Endothelial cell of umbilical vein (primary cell): ENCODE data around the gene JAM2. TPM values are rescaled to one million over a fixed set of nuclear protein-coding genes. Genes with fewer than 3 reads are reported as not detected.

Experiments
- BruUV-seq: library from RNA; stranded (reverse); fragments of 400-500 nt; replicated peaks from 2 replicates; lab custom pipeline; 2021; lab: Mats Ljungman, UMichigan
- CTCF ChIA-PET: fragments of 300-600, 350-600 bp; sonication (Branson Sonifier 250); formaldehyde crosslinking; loops from one replicate; lab custom pipeline; 2021; ENCODE audit warnings: antibody characterized with exemption, inconsistent platforms; lab: Charles Lee
- POLR2A ChIA-PET: fragments of 300-600, 350-600 bp; sonication (Branson Sonifier 250); formaldehyde crosslinking; loops from one replicate; lab custom pipeline; 2021; ENCODE audit warnings: antibody characterized with exemption, inconsistent platforms; lab: Charles Lee
- DNase-seq: peaks from one replicate; pipeline ENCODE4 v3.0.0-alpha.2; 2011; ENCODE audit warnings: low read depth, low spot score
- FAIRE-seq: peaks from 2 replicates; lab custom pipeline; 2011; peaks lifted over from hg19 to GRCh38; lab: Jason Lieb, UNC
- H2AFZ ChIP-seq: 2 replicates; pipeline ENCODE4 v1.6.0; 2012; ENCODE audit warnings: low read depth, low read length, control low read depth, inconsistent platforms
- H3K27ac ChIP-seq: 2 replicates; pipeline ENCODE4 v1.5.1; 2011; ENCODE audit warnings: low read depth, mild to moderate bottlenecking, control low read depth, low read length, moderate library complexity; ENCODE audit not compliant: insufficient read depth
- H3K27me3 ChIP-seq, 2 experiments: 2 replicates each; pipeline versions ENCODE4 v1.6.0 to v1.6.1; 2011; ENCODE audit warnings: low read length in 2 of 2, mixed read lengths in 1 of 2; ENCODE audit not compliant: control insufficient read depth in 2 of 2, insufficient read depth in 2 of 2
- H3K36me3 ChIP-seq, 2 experiments: 2 replicates in 1 of 2; 3 replicates in 1 of 2; pipeline ENCODE4 v1.5.1; 2011; ENCODE audit warnings: low read length in 2 of 2, mild to moderate bottlenecking in 1 of 2, moderate library complexity in 1 of 2; ENCODE audit not compliant: control insufficient read depth in 2 of 2, insufficient read depth in 2 of 2; ENCODE audit errors: extremely low read depth in 1 of 2
- H3K4me1 ChIP-seq: 3 replicates; pipeline ENCODE4 v1.5.1; 2011; ENCODE audit warnings: mild to moderate bottlenecking, low read length; ENCODE audit not compliant: control insufficient read depth, insufficient read depth; ENCODE audit errors: extremely low read depth
- H3K4me2 ChIP-seq: 2 replicates; pipeline ENCODE4 v1.6.1; 2011; ENCODE audit warnings: low read length, control low read depth, mixed read lengths; ENCODE audit not compliant: insufficient read depth
- H3K4me3 ChIP-seq, 3 experiments: fragments of 200-600 bp in 1 of 3; sonication (generic), shearing (Covaris generic) in 1 of 3; replicated peaks in 1 of 3; 2 replicates each; pipeline ENCODE4 v1.5.1; 2011 to 2016; ENCODE audit warnings: control low read depth in 3 of 3, low read length in 3 of 3, mild to moderate bottlenecking in 2 of 3, inconsistent platforms in 1 of 3, low read depth in 1 of 3, moderate library complexity in 1 of 3; ENCODE audit not compliant: insufficient read depth in 1 of 3
- H3K79me2 ChIP-seq: 2 replicates; pipeline ENCODE4 v1.6.0; 2012; ENCODE audit warnings: low read length, inconsistent platforms; ENCODE audit not compliant: control insufficient read depth, insufficient read depth
- H3K9ac ChIP-seq: replicated peaks from 2 replicates; pipeline ENCODE3; 2011; ENCODE audit warnings: low read length, control low read depth; ENCODE audit not compliant: insufficient read depth; ENCODE audit errors: extremely low read depth
- H3K9me1 ChIP-seq: replicated peaks from 3 replicates; pipeline ENCODE4 v1.6.0; 2011; ENCODE audit warnings: mild to moderate bottlenecking, low read length; ENCODE audit not compliant: control insufficient read depth, insufficient read depth; ENCODE audit errors: extremely low read depth
- H3K9me3 ChIP-seq: replicated peaks from 2 replicates; pipeline ENCODE4 v1.5.1; 2012; ENCODE audit warnings: low read length, inconsistent platforms; ENCODE audit not compliant: control insufficient read depth, insufficient read depth
- H4K20me1 ChIP-seq: replicated peaks from 2 replicates; pipeline ENCODE3; 2011; ENCODE audit warnings: mild to moderate bottlenecking, low read length; ENCODE audit not compliant: control insufficient read depth, insufficient read depth; ENCODE audit errors: extremely low read depth
- CTCF ChIP-seq, 2 donors: IDR thresholded peaks; 1 replicate in 1 of 2; 2 replicates in 1 of 2; pipeline ENCODE4 v1.5.1; 2011; ENCODE audit warnings: low read length in 2 of 2, mild to moderate bottlenecking in 2 of 2, moderate library complexity in 2 of 2, control low read depth in 1 of 2, inconsistent platforms in 1 of 2, low read depth in 1 of 2; ENCODE audit not compliant: insufficient read depth in 1 of 2; ENCODE audit errors: extremely low read depth in 1 of 2
- EZH2 ChIP-seq: IDR thresholded peaks from 2 replicates; pipeline ENCODE4 v1.6.1; 2012; ENCODE audit warnings: borderline replicate concordance, low read depth, mild to moderate bottlenecking, moderate library complexity, low read length, inconsistent platforms; ENCODE audit not compliant: severe bottlenecking
- FOS ChIP-seq: IDR thresholded peaks from 2 replicates; pipeline ENCODE4 v1.6.1; 2011; ENCODE audit warnings: mild to moderate bottlenecking, low read length, moderate library complexity, borderline replicate concordance; ENCODE audit not compliant: insufficient read depth
- GATA2 ChIP-seq: IDR thresholded peaks from 2 replicates; pipeline ENCODE4 v1.7.0; 2011; ENCODE audit warnings: low read depth, mild to moderate bottlenecking, moderate library complexity, mixed read lengths, low read length; ENCODE audit not compliant: insufficient read length, insufficient read depth
- JUN ChIP-seq: IDR thresholded peaks from 2 replicates; pipeline ENCODE4 v1.6.1; 2011; ENCODE audit warnings: borderline replicate concordance, low read depth; ENCODE audit not compliant: insufficient read length, insufficient read depth
- MAX ChIP-seq: IDR thresholded peaks from 2 replicates; pipeline ENCODE4 v1.6.1; 2011; ENCODE audit not compliant: insufficient read depth, insufficient read length
- MYC ChIP-seq: IDR thresholded peaks from one replicate; pipeline ENCODE4 v1.6.1; 2011; ENCODE audit warnings: mild to moderate bottlenecking, low read depth, low read length
- POLR2A ChIP-seq: IDR thresholded peaks from 2 replicates; pipeline ENCODE4 v1.6.1; 2012; ENCODE audit warnings: low read depth, mild to moderate bottlenecking, control low read depth, low read length
- POLR2AphosphoS5 ChIP-seq: IDR thresholded peaks from 2 replicates; pipeline ENCODE4 v1.6.1; 2012; ENCODE audit warnings: low read depth, mild to moderate bottlenecking, control low read depth, low read length, moderate library complexity; ENCODE audit not compliant: insufficient read depth
- dilution Hi-C: fragments of 300-500 bp; cut with MboI; formaldehyde crosslinking; loops from one replicate; pipeline ENCODE4 v1.15.0; 2019; ENCODE audit warnings: low sequenced_read_pairs; ENCODE audit not compliant: extremely low pct_ligation_motif_present
- intact Hi-C: fragments of 100-400 bp; cut with micrococcal nuclease; formaldehyde crosslinking; loops from one replicate; pipeline ENCODE4 v1.10.0; 2022
- polyA plus RNA-seq, 4 experiments: library from polyadenylated mRNA; depleted of rRNA in 3 of 4; stranded (reverse) in 3 of 4; unstranded in 1 of 4; fragments of >200 nt; gene quantifications; 2 replicates each; pipeline versions ENCODE4 v1.2.1 to v1.2.3, GENCODE V29; 2011 to 2012; ENCODE audit warnings: missing spikeins in 1 of 4
- total RNA-seq: library from RNA; stranded (reverse); gene quantifications from 2 replicates; pipeline ENCODE4 v1.2.3, GENCODE V29; 2021

JAM2 gene
- total and polyA plus RNA-seq, 2 donors (not counting 3 experiments of a cell fraction or from before 2014, with no cell fraction given), result 0.14 to 0.20 TPM

- H3K4me2 ChIP-seq, result peak overlapping the region; percentile 92
- ChIA-PET POLR2A (interaction anchor here (0.7 kb wide), 1 partner anchor 32 kb away, joined by 3 read pairs; no protein-coding TSS in a partner anchor), CTCF (interaction anchor here (1.5 to 2.0 kb wide), 3 partner anchors 17 to 68 kb away, joined by 5 to 9 read pairs (median 6); no protein-coding TSS in a partner anchor)
- no TSS peak for BruUV-seq
- peaks cover 0 to 6% of the 10 kb centered on the region in 2 experiments for H3K36me3 ChIP-seq
- H3K9ac ChIP-seq, result peak overlapping the region; percentile 95
- H3K9me3 ChIP-seq, result no peaks in the 10 kb centered on the region
- no peaks in the 10 kb centered on the region for H3K9me1 ChIP-seq
- no peaks in the 10 kb centered on the region for H4K20me1 ChIP-seq
- intact Hi-C loops (loop anchor here (1.0 to 2.0 kb wide), 2 partner anchors 25 to 127 kb away; partner anchors contain the start of gene MRPL39), dilution Hi-C loops (no loop called here)
- peaks cover 17% of the 10 kb centered on the region for H3K4me1 ChIP-seq
- FAIRE-seq (no peak), DNase-seq (peak; percentile 49)
- peak overlapping the region; percentile 91 for H3K27ac ChIP-seq
- no peak for TF ChIP-seq FOS
- TF ChIP-seq JUN, result no peak
- TF ChIP-seq POLR2A, result no peak
- TF ChIP-seq MYC, result no peak
- no peak for TF ChIP-seq CTCF (IDR thresholded peaks at IDR 0.05; ENCODE audit: extremely low read depth in 1 of 2, insufficient read depth in 1 of 2, low read depth in 1 of 2, low read length in 2 of 2)
- TF ChIP-seq GATA2, result no peak
- no peak for TF ChIP-seq EZH2
- TF ChIP-seq MAX, result no peak
- no peak for TF ChIP-seq POLR2AphosphoS5
- peak overlapping the region; percentile 58 to 93 (median 79) for H3K4me3 ChIP-seq
- peaks cover 61% of the 10 kb centered on the region for H3K79me2 ChIP-seq
- peak overlapping the region; percentile 33 for H2AFZ ChIP-seq
- H3K27me3 ChIP-seq, result no peaks in the 10 kb centered on the region
Observed at GRCh38 chr21:25733859-25734653, 95.0 kb downstream of the JAM2 start.
